ENCODE results near the gene ABLIM1.

The ABLIM1 gene

DNA sequence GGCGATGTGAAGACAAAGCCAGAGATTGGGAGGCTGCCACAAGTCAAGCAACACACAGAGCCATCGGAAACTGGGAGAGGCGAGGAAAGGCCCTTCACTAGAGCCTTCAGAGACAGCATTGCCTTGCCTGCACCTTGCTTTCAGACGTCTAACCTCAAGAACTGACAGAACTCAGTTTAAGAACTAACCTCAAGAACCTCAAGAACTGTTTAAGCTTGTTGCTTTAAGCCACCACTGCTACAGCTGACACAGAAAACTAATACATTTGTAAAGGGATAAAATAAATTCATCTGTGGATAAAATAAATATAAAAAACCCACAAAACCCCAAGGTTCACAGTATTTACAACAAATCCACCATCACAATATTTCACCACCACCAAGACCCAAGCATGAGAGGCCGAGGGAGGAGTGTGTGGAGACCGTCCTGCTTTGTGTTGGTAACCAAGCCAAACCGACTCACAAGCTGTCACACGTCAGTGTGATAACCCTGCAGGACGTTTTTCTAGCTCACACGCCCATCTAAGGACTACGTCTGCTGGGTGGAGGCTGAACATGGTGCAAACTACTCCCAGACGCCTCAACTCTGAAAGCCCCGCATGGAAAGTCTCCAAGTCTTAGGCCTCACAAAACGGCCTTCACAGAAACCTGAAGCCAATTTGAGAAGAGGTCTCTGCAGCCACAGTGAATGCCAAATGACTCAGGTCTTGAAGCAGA is 116.8 kb downstream of the ABLIM1 start:
- peak; percentile 50 to 51 for DNase-seq

DNA sequence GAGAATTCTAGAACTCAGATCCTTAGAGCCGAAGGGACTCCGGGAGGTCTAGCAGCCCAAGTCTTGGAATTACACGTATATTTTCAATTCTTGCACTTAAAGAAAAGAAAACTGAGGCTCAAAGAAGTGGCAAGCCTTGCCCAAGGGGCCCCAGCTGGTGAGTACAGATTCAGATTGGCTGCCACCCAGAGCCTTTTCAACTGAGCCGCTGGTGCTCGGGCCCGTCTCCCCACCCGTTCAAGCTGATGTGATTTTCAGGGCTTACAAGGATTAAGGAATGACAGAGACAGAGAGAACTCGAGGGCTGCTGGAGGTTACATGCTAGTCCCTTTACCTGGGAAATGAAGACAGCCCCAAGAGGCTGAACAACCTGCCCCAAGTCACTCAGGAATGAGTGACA is 117.8 kb downstream of the ABLIM1 start:
- no peak for DNase-seq

GRCh38 chr10:114539623-114540022 is 118.5 kb downstream of the ABLIM1 start:
- no peak for DNase-seq

DNA sequence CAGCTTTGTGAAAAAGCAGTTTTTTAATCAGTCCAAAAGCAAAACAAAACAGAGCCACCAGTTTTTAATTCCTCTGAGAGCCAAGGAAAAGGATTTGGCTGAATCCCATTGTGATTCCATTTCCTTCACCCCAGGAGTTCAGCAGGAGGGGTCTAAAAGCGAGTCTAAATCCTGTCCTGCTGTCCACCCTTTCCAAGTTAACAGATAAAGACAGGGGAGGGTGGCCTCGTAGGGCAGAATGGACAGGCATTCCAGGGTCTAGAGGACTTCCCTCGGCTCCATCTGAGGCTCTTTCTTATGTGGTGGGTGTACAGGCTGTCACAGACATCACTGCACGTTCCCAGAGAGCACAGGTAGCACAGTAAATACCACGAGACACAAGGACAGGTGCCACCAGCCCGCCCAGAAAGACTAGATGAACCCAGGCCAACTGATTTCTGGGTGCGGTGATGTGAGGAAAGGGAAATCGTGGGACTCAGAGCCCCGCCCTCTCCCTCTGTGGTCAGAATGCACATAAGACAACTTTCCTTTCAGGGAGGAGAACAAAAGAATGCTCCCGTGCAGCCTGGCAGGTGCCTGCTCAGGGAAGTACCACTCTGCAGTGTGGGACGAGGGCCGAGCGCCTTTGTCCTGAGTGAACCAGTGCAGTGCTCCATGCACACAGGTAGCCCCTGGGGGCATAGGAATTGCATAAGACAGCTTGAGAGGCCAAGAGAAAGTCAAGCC is 119.7 kb downstream of the ABLIM1 start:
- peak; percentile 41 to 46 for DNase-seq

DNA sequence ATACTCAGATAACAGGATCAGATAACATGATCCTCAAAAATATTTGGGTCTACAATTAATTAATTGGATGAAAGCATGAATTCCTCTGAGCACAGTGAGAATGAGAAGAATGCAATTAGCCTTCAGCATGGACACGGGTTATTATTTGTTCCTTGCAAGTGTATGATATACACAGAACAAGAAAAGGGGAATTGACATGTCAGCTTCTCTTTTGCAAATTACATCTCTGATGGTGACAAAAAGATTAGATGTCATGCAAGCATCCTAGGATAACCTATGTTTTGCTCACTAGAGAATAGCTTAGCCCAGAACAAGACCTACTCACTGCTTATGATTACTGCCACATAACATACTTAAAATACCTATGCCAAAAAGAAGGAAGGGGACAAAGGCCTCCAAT is 120.3 kb downstream of the ABLIM1 start:
- DNase-seq, result no peak

DNA sequence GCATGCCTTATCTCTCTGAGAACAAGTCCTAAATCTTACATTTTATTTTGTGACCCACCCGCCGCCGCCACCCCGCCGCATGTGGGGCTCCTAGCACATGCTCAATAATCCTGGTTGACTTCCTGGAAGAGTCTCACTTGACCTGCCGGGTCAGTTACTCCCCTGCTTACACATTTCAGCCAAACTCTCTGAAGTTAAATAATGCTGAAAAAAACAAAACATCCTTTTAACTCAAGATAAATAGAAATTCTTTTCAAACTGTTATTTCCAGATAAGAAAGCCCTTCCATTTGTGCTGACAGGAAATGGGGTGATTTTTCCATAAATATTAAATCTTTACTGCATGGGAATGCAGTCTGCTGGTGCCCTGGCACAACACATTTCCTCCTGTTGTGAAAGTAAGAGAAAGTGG is 123.5 kb downstream of the ABLIM1 start:
- no peak for DNase-seq

GRCh38 chr10:114532226-114532625 is 125.8 kb downstream of the ABLIM1 start:
- DNase-seq, result no peak

DNA sequence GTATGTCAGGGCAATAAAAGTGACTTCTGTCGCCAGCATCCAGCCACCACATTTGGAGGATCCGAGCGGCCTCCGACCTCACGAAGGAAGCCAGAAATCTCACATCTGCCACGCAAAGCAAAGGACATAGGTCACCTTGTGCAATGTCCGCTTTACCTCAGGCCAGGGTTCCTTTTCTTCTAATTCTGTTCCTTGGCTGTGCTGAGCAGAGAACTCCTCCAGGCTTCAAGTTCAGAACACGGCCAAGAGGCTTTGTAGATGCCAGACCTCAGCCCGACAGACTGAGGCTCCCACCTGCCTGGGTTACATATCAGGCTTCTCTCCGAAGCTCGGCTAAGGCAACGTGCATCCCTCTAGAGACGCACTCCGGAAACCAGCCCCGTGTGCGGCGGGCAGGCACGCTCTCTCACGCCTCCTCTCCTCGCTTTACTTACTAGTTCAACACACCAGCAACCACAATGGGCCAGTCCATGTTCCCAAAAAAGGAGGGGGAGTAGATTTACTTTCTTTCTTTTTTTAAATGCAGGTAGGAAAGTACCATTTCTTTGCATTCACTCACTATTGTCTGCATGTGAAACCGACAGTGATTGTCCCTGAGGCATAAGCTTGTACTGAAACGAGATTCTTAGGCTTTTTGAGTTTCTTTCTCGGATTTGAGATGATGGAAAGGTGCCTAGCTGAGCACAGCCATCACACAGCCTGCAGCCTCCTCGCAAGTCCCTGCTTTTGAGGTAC is 131.4 kb downstream of the ABLIM1 start:
- peak; percentile 85 to 86 for DNase-seq

GRCh38 chr10:114526126-114526503 is 132.0 kb downstream of the ABLIM1 start:
- peak in 1 of 2 experiments; percentile 10 for DNase-seq

DNA sequence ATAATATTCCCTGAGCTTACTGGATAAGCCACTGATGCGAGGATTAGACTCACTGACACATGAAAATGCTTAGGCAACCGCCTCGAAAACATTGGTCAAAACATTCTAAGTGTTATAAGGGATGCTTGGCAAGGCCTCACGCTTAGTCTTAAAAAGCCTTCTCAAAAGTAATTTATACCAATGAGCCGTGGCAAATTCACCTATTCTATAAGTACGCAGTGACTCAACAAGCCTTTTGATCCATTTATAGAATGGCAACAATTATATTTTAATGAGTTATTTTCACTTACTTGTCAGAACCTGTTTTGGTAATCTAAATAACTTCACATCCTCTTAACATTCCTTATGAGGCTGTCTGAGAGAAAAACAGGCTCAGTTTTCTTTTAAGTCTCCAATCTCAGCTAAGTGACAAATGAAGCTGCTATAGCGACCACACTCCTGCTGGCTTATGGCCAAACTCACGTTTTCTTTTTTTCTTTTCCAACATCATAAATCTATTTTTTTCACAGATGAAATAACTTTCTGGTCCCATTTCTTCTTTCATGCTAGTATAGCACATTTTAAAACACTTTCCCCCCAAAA is 132.6 kb downstream of the ABLIM1 start:
- DNase-seq, result no peak

DNA sequence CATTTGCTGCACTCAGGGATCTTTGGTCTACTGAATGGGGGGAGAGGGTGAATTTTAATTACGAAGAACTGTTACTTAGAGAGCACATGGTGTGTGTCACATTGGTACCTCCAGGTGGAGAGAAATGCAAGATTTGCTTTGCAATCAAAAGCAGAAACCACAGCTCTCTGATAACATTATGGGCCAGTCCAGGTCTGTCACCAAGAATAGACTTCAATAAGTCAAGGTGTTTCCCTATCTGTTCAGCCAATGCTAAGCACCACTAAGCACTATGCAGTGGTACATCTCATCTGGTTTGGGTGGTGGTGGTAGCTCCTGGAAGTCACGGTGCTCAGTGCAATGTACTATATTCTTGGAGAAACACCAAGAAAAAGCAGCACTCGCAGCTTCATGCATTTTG is 134.2 kb downstream of the ABLIM1 start:
- DNase-seq, result no peak

DNA sequence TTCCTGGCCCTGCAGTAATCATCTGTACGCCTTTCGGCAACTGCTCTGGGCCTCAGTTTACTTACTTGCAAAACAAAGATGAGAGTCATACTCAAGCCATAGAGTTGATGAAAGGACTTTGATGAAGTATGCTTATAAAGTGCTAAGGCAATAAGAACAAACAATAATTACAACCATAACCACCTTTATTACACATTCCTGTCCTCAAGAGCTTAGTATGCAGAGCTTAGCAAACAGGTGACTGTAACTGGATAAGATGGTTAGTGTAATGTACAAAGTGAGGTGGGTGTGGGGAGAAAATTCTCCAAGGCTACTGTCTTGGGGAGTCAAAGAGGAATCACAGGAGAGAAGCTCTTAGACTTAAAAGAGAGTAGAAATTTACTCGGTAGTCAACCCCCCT is 136.8 kb downstream of the ABLIM1 start:
- no peak for DNase-seq

GRCh38 chr10:114520453-114520852 is 137.6 kb downstream of the ABLIM1 start:
- DNase-seq, result no peak

GRCh38 chr10:114519756-114520293 is 138.2 kb downstream of the ABLIM1 start:
- DNase-seq, result no peak

DNA sequence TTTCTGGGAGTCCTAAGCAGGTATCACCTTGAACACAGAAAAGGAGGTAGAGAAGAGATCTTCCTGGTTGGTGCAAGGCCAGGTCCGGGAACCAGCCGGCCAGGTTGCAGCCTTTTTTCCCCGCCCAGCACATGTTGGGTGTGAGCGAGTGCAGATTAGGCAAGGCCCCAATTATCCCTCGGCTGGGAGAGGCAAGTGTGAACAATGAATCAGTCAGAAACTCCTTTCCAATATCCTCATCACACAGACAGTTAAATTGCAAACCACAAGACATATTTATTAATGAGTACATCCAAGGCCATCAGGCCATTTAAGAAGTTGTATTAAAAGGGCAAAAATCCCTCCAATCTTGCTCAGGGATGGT is 138.8 kb downstream of the ABLIM1 start:
- no peak for DNase-seq

- no peak for DNase-seq
These were observed 139.4 kb downstream of the ABLIM1 start for GRCh38 chr10:114518401-114519305.

DNA sequence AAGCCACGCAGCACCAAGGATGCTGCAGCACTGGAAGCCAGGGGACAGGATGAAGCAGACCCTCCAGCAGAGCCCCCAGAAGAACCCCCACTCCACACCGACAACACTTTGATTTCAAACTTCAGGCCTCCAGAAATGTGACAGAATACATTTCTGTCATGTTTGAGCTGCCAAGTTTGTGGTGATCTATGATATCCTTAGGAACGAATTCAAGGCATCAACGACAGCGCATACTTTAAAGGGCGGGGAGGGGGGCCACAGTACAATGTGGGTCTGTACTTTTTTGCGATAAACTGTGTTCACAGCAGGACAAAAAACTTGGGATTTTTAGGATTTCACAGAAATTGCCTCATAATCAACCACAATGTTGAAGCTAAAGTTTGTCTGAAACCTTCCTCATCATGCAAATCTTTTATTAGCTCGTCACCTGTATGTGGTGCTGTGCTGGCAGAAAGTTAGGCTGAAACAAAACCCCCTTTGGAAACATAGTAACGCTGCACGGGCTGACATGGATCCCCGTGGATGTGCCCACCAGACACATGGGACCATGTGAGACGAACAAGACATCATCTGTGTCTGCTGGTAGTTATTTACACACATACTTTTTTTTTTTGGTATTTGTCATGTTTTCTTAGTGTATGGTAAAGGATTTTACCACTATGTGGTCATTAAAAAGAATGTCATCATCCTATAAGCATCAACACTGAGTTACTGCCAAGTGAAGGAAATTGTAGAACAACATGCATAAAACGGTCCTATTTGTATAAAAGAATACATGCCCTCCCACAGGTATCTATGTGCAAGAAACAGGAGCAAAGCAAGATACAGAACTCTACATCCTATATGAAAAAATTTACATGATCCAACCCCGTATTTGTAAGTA is 140.5 kb downstream of the ABLIM1 start:
- no peak for DNase-seq

GRCh38 chr10:114516356-114516755 is 141.7 kb downstream of the ABLIM1 start:
- no peak for DNase-seq

GRCh38 chr10:114515298-114515914 is 142.7 kb downstream of the ABLIM1 start:
- no peak for DNase-seq

DNA sequence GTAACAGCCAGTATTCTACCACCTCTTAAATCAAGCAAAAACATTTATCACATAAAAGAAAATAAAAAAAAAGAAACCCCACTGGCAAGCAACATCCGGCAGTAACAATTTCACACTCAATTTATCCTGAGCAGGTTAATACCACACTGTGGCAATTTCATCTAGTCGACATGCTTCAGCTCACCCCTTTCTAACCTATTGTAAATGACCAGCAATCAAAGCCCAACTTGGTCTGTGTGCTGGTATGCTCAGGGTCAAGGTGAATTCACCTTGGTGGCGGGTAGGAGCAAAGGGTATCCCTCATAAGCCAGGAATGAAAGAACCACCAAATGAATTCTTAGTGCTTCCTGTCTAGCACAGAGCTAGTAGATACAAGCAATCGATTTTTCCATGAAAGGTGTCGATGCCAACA is 144.7 kb downstream of the ABLIM1 start:
- no peak for DNase-seq

- no peak for DNase-seq
These were observed 146.2 kb downstream of the ABLIM1 start for GRCh38 chr10:114511881-114512280.

All from activated CD4-positive, alpha-beta T cell treated with anti-CD3 and anti-CD28 coated beads, Interleukin-2, amount 50 U/mL, for 4 hours (primary cell).